ENCODE results near the gene DUOXA2. TPM values are rescaled to one million over a fixed set of nuclear protein-coding genes. Genes with fewer than 3 reads are reported as not detected.

The DUOXA2 gene
- polyA plus RNA-seq, 1 donor from 2014 or later, result not detected

- Histone ChIP-seq H3K9me3 (ENCODE audit: low read length) (no peaks in the 10 kb centered on the region), H3K9me2 (ENCODE audit: insufficient read depth, low read length) (no peaks in the 10 kb centered on the region), H3K9ac (ENCODE audit: low read length) (no peak within 1 kb of the TSS), H2AFZ (ENCODE audit: low read depth, low read length) (no peak within 1 kb of the TSS), H3K79me2 (replicated peaks; ENCODE audit: insufficient read depth, low read length) (no peaks in the 10 kb centered on the region), H3K4me2 (ENCODE audit: low read length) (no peak within 1 kb of the TSS), H3K36me3 (ENCODE audit: insufficient read depth, low read length) (no peaks in the 10 kb centered on the region), H3F3A (ENCODE audit: insufficient read depth, low read length, poor library complexity, severe bottlenecking) (no peaks in the 10 kb centered on the region), H3K27me3 (ENCODE audit: insufficient read depth, low read depth, low read length) (peaks cover 100% of the 10 kb centered on the region), H4K20me1 (ENCODE audit: insufficient read depth) (no peaks in the 10 kb centered on the region), H3K4me3 (ENCODE audit: low read length) (peak within 1 kb of the TSS; percentile 18), H3K27ac (ENCODE audit: low read length) (no peak within 1 kb of the TSS)
- no peak for TF ChIP-seq EP300 (conservative IDR thresholded peaks at IDR 0.05; ENCODE audit: poor library complexity, severe bottlenecking)
- TF ChIP-seq RAD21 (conservative IDR thresholded peaks at IDR 0.05), result no peak
- TF ChIP-seq SMC3 (conservative IDR thresholded peaks at IDR 0.05; ENCODE audit: poor library complexity), result no peak
- no peak for TF ChIP-seq POLR2AphosphoS5 (IDR thresholded peaks at IDR 0.05)
- TF ChIP-seq TAF1 (IDR thresholded peaks at IDR 0.05; ENCODE audit: low read depth), result no peak
- no peak for TF ChIP-seq REST (IDR thresholded peaks at IDR 0.05; ENCODE audit: borderline replicate concordance)
- TF ChIP-seq EZH2 (IDR thresholded peaks at IDR 0.05; ENCODE audit: borderline replicate concordance, insufficient read depth, low read length, poor library complexity, severe bottlenecking), result no peak
- TF ChIP-seq MXI1 (conservative IDR thresholded peaks at IDR 0.05; ENCODE audit: poor library complexity, severe bottlenecking), result no peak
- TF ChIP-seq CTCF (IDR thresholded peaks at IDR 0.05; ENCODE audit: poor library complexity, severe bottlenecking), result no peak
Observed at GRCh38 chr15:45129651-45130129, 15.6 kb downstream of the DUOXA2 start, which contains the start of the genes DUOX1 and DUOXA1. DUOX1 (plus strand) TSS chr15:45129994; CDS start chr15:45131967, 1,973 bp downstream. DUOXA1 (minus strand) TSS chr15:45129879; CDS start chr15:45123014, 6,865 bp downstream.

GRCh38 chr15:45130291-45131000, 16.3 kb downstream of the DUOXA2 start:
- TF ChIP-seq REST (IDR thresholded peaks at IDR 0.05; ENCODE audit: borderline replicate concordance) (no peak), EZH2 (IDR thresholded peaks at IDR 0.05; ENCODE audit: borderline replicate concordance, insufficient read depth, low read length, poor library complexity, severe bottlenecking) (no peak), MXI1 (conservative IDR thresholded peaks at IDR 0.05; ENCODE audit: poor library complexity, severe bottlenecking) (no peak), POLR2AphosphoS5 (IDR thresholded peaks at IDR 0.05) (no peak), RAD21 (conservative IDR thresholded peaks at IDR 0.05) (no peak), TAF1 (IDR thresholded peaks at IDR 0.05; ENCODE audit: low read depth) (no peak), CTCF (IDR thresholded peaks at IDR 0.05; ENCODE audit: poor library complexity, severe bottlenecking) (no peak)
- Histone ChIP-seq H3K9ac (ENCODE audit: low read length) (no peak overlapping the region), H3K4me2 (ENCODE audit: low read length) (no peak overlapping the region)

More at GRCh38 chr15:45130291-45131000, 16.3 kb downstream of the DUOXA2 start:
- H4K20me1 ChIP-seq (ENCODE audit: insufficient read depth), result no peaks in the 10 kb centered on the region
- no peaks in the 10 kb centered on the region for H3K9me2 ChIP-seq (ENCODE audit: insufficient read depth, low read length)
- no peaks in the 10 kb centered on the region for H3K79me2 ChIP-seq (replicated peaks; ENCODE audit: insufficient read depth, low read length)
- no peaks in the 10 kb centered on the region for H3F3A ChIP-seq (ENCODE audit: insufficient read depth, low read length, poor library complexity, severe bottlenecking)
- no peak overlapping the region for H2AFZ ChIP-seq (ENCODE audit: low read depth, low read length)
- peaks cover 99% of the 10 kb centered on the region for H3K27me3 ChIP-seq (ENCODE audit: insufficient read depth, low read depth, low read length)
- H3K9me3 ChIP-seq (ENCODE audit: low read length), result no peaks in the 10 kb centered on the region
- no peak overlapping the region for H3K27ac ChIP-seq (ENCODE audit: low read length)
- no peaks in the 10 kb centered on the region for H3K36me3 ChIP-seq (ENCODE audit: insufficient read depth, low read length)
- H3K4me3 ChIP-seq (ENCODE audit: low read length), result no peak overlapping the region
